SK-N-SH (cell line): ENCODE results near the gene ZNF426. TPM values are rescaled to one million over a fixed set of nuclear protein-coding genes. Genes with fewer than 3 reads are reported as not detected.
"Not testable (repeated sequence)": the region's sequence is repeated elsewhere in the genome, so short reads cannot be mapped to it uniquely, and the experiment has no call there.

ENCODE experiments used
- CTCF ChIA-PET: fragments of 300-600, 350-600 bp; formaldehyde crosslinking; extraction: SDS; loops from one replicate; lab custom pipeline; 2021; lab: Yijun Ruan, JAX
- POLR2A ChIA-PET: fragments of 350-600 bp; sonication (Branson Sonifier 250); formaldehyde crosslinking; extraction: SDS; loops from one replicate; lab custom pipeline; 2020; ENCODE audit warnings: antibody characterized with exemption, inconsistent platforms; lab: Yijun Ruan, JAX
- DNase-seq: peaks from one replicate; pipeline ENCODE4 v3.0.0; 2012
- H2AFZ ChIP-seq: fragments of 200-600 bp; sonication (generic); 2 replicates; pipeline ENCODE4 v1.8.1; 2016; ENCODE audit warnings: antibody characterized with exemption, mild to moderate bottlenecking, low read depth
- H3F3A ChIP-seq: fragments of 200-600 bp; sonication (generic); replicated peaks from 2 replicates; pipeline ENCODE3; 2016; ENCODE audit warnings: antibody characterized with exemption, mild to moderate bottlenecking; ENCODE audit not compliant: insufficient read depth
- H3K27ac ChIP-seq, 2 experiments: fragments of 200-500 bp in 1 of 2; fragments of 200-600 bp in 1 of 2; sonication (Bioruptor generic) in 1 of 2; sonication (generic), shearing (Covaris generic) in 1 of 2; 2 replicates each; pipeline versions ENCODE4 v1.5.1 to v1.6.1; 2014 to 2016; ENCODE audit warnings: low read depth in 2 of 2, inconsistent platforms in 1 of 2, low read length in 1 of 2, mild to moderate bottlenecking in 1 of 2, mixed read lengths in 1 of 2
- H3K27me3 ChIP-seq: fragments of 200-600 bp; sonication (generic), shearing (Covaris generic); 2 replicates; pipeline ENCODE4 v1.6.1; 2016; ENCODE audit warnings: mixed run types; ENCODE audit not compliant: insufficient read depth
- H3K36me3 ChIP-seq, 2 experiments: fragments of 200-500 bp in 1 of 2; fragments of 200-600 bp in 1 of 2; sonication (Bioruptor generic) in 1 of 2; sonication (generic) in 1 of 2; replicated peaks in 1 of 2; 2 replicates each; pipeline versions ENCODE3 to v1.5.1; 2014 to 2016; ENCODE audit warnings: low read length in 1 of 2, mild to moderate bottlenecking in 1 of 2; ENCODE audit not compliant: insufficient read depth in 2 of 2, control insufficient read depth in 1 of 2
- H3K4me1 ChIP-seq, 2 experiments: fragments of 200-500 bp in 1 of 2; fragments of 200-600 bp in 1 of 2; sonication (Bioruptor generic) in 1 of 2; sonication (generic), shearing (Covaris generic) in 1 of 2; 2 replicates each; pipeline versions ENCODE4 v1.5.1 to v1.6.1; 2014 to 2016; ENCODE audit warnings: low read depth in 1 of 2, low read length in 1 of 2, mixed run types in 1 of 2; ENCODE audit not compliant: insufficient read depth in 2 of 2, control insufficient read depth in 1 of 2
- H3K4me2 ChIP-seq: fragments of 200-600 bp; sonication (generic), shearing (Covaris generic); 2 replicates; pipeline ENCODE4 v1.6.1; 2017; ENCODE audit warnings: mixed run types
- H3K4me3 ChIP-seq, 2 experiments: fragments of 200-500 bp in 1 of 2; fragments of 200-600 bp in 1 of 2; sonication (Bioruptor generic) in 1 of 2; sonication (generic), shearing (Covaris generic) in 1 of 2; 2 replicates each; pipeline versions ENCODE4 v1.5.1 to v1.8.1; 2014 to 2016; ENCODE audit warnings: low read depth in 2 of 2, inconsistent platforms in 1 of 2, low read length in 1 of 2, mild to moderate bottlenecking in 1 of 2, mixed read lengths in 1 of 2, moderate library complexity in 1 of 2
- H3K79me2 ChIP-seq: fragments of 200-600 bp; sonication (generic); 2 replicates; pipeline ENCODE4 v1.8.1; 2017; ENCODE audit warnings: mild to moderate bottlenecking; ENCODE audit not compliant: insufficient read depth
- H3K9ac ChIP-seq: fragments of 200-600 bp; sonication (generic); 2 replicates; pipeline ENCODE4 v1.6.1; 2017; ENCODE audit warnings: mixed run types
- H3K9me2 ChIP-seq: fragments of 200-600 bp; sonication (generic); 2 replicates; pipeline ENCODE4 v1.6.1; 2017; ENCODE audit warnings: mixed run types
- H3K9me3 ChIP-seq: fragments of 200-600 bp; sonication (generic); 2 replicates; pipeline ENCODE4 v1.6.1; 2017; ENCODE audit warnings: mixed run types, mild to moderate bottlenecking, moderate library complexity
- H4K20me1 ChIP-seq: fragments of 200-600 bp; sonication (generic); 2 replicates; pipeline ENCODE4 v1.6.1; 2017; ENCODE audit warnings: mild to moderate bottlenecking, mixed run types; ENCODE audit not compliant: insufficient read depth
- CHD2 ChIP-seq: fragments of 150-350 bp; IDR thresholded peaks from 2 replicates; pipeline ENCODE4 v1.6.1; 2018; ENCODE audit warnings: low read length; ENCODE audit not compliant: partially characterized antibody
- CTCF ChIP-seq: fragments of 200-600 bp; sonication (generic); IDR thresholded peaks from 2 replicates; pipeline ENCODE4 v1.6.1; 2017; ENCODE audit warnings: antibody characterized with exemption, mild to moderate bottlenecking, moderate library complexity
- ELF1 ChIP-seq: IDR thresholded peaks from 2 replicates; pipeline ENCODE4 v1.4.0; 2012
- EP300 ChIP-seq, 2 experiments: IDR thresholded peaks; 2 replicates each; pipeline versions ENCODE4 v1.4.0 to v1.6.1; 2012; ENCODE audit warnings: borderline replicate concordance in 1 of 2, low read depth in 1 of 2, low read length in 1 of 2
- EZH2phosphoT487 ChIP-seq: fragments of 200-600 bp; sonication (generic); IDR thresholded peaks from 2 replicates; pipeline ENCODE4 v1.6.1; 2017; ENCODE audit warnings: low read depth, mixed run types, mild to moderate bottlenecking, antibody characterized with exemption, moderate library complexity, borderline replicate concordance
- IRF3 ChIP-seq: fragments of 150-350 bp; IDR thresholded peaks from 2 replicates; pipeline ENCODE4 v1.6.1; 2016; ENCODE audit warnings: mild to moderate bottlenecking, low read depth, low read length
- JUND ChIP-seq: IDR thresholded peaks from 2 replicates; pipeline ENCODE4 v1.4.0; 2012
- MAX ChIP-seq: IDR thresholded peaks from 2 replicates; pipeline ENCODE4 v1.4.0; 2012; ENCODE audit warnings: low read depth
- MEF2A ChIP-seq: IDR thresholded peaks from 2 replicates; pipeline ENCODE4 v1.4.0; 2012; ENCODE audit warnings: low read depth, borderline replicate concordance
- MXI1 ChIP-seq: IDR thresholded peaks from 2 replicates; pipeline ENCODE4 v1.6.1; 2012; ENCODE audit warnings: mild to moderate bottlenecking, low read depth, low read length, improper control_type of control experiment
- NFIC ChIP-seq: IDR thresholded peaks from 2 replicates; pipeline ENCODE4 v1.4.0; 2012; ENCODE audit warnings: borderline replicate concordance
- NRF1 ChIP-seq: IDR thresholded peaks from 2 replicates; pipeline ENCODE4 v1.6.1; 2012; ENCODE audit warnings: low read depth, mild to moderate bottlenecking, low read length
- PBX3 ChIP-seq: IDR thresholded peaks from 2 replicates; pipeline ENCODE4; 2012
- RCOR1 ChIP-seq: fragments of 150-350 bp; IDR thresholded peaks from 2 replicates; pipeline ENCODE4 v1.6.1; 2017; ENCODE audit warnings: antibody characterized with exemption, low read length
- RFX5 ChIP-seq: IDR thresholded peaks from 2 replicates; pipeline ENCODE4 v1.6.1; 2012; ENCODE audit warnings: mild to moderate bottlenecking, improper control_type of control experiment, low read length
- RXRA ChIP-seq: IDR thresholded peaks from 2 replicates; pipeline ENCODE4 v1.4.0; 2012; ENCODE audit warnings: low read depth, mild to moderate bottlenecking, borderline replicate concordance
- SIN3A ChIP-seq: IDR thresholded peaks from 2 replicates; pipeline ENCODE4 v1.6.1; 2012; ENCODE audit warnings: low read depth, mild to moderate bottlenecking, low read length, moderate library complexity, borderline replicate concordance
- SMC3 ChIP-seq: IDR thresholded peaks from 2 replicates; pipeline ENCODE4 v1.6.1; 2012; ENCODE audit warnings: low read depth, low read length, improper control_type of control experiment
- TAF1 ChIP-seq: IDR thresholded peaks from 2 replicates; pipeline ENCODE4 v1.6.1; 2012; ENCODE audit warnings: low read depth, mild to moderate bottlenecking, low read length, moderate library complexity, borderline replicate concordance
- TCF12 ChIP-seq: IDR thresholded peaks from 2 replicates; pipeline ENCODE4 v1.4.0; 2012
- USF1 ChIP-seq: IDR thresholded peaks from 2 replicates; pipeline ENCODE4 v1.4.0; 2012; ENCODE audit warnings: low read depth, borderline replicate concordance
- YY1 ChIP-seq: IDR thresholded peaks from 2 replicates; pipeline ENCODE4 v1.4.0; 2012; ENCODE audit warnings: low read depth, mild to moderate bottlenecking
- WGBS: methylation state at CpG from one replicate; pipeline ENCODE4 v1.1.6; 2017; ENCODE audit warnings: low lambda C conversion rate; 5-methylcytosine and 5-hydroxymethylcytosine counted together
- polyA plus RNA-seq, 3 experiments: library from polyadenylated mRNA; depleted of rRNA; stranded (reverse); fragments of >200 nt; gene quantifications; 2 replicates each; pipeline ENCODE4 v1.2.3, GENCODE V29; 2012

ZNF426 gene
- polyA plus RNA-seq, 1 of the 3 experiments (the other 2 are of a cell fraction): 2.4 TPM

- TF ChIP-seq MEF2A (no peak), RCOR1 (no peak), IRF3 (no peak), ELF1 (peak; percentile 30; the same call in 1 of the 2 replicates), USF1 (no peak), RXRA (no peak), PBX3 (no peak), JUND (peak; percentile 18; the same call in 1 of the 2 replicates), YY1 (peak; percentile 97), TAF1 (peak; percentile 85; the same call in 1 of the 2 replicates), SMC3 (no peak), EP300 (IDR thresholded peaks at IDR 0.05; ENCODE audit: borderline replicate concordance in 1 of 2, low read depth in 1 of 2, low read length in 1 of 2) (no peak), SIN3A (peak; percentile 63; the same call in 1 of the 2 replicates), CTCF (no peak), CHD2 (no peak), MXI1 (peak; percentile 78), EZH2phosphoT487 (no peak), MAX (peak; percentile 98), RFX5 (no peak), NFIC (no peak), TCF12 (no peak), NRF1 (no peak)
These were observed 45.8 kb upstream of the ZNF426 start, which contains the start of gene ZNF121 (continued) for GRCh38 chr19:9584073-9584833.

- H2AFZ ChIP-seq, H3K4me2 ChIP-seq, H3K4me1 ChIP-seq, H3K9ac ChIP-seq, CTCF ChIA-PET, H3K27me3 ChIP-seq, H3K9me3 ChIP-seq, H3K9me2 ChIP-seq, POLR2A ChIA-PET, H4K20me1 ChIP-seq, DNase-seq, H3F3A ChIP-seq, H3K4me3 ChIP-seq, H3K27ac ChIP-seq: not testable (repeated sequence)
- Histone ChIP-seq H3K36me3 (peaks cover 5 to 59% of the 10 kb centered on the region in 2 experiments), H3K79me2 (peaks cover 71% of the 10 kb centered on the region)
- 97% methylated on average over 13 of the region's 13 CpGs for WGBS
These were observed 43.8 kb upstream of the ZNF426 start for GRCh38 chr19:9582081-9582725.
